ENCODE measurements around the gene MCM8.
A peak's percentile ranks its signal among the peaks of the same experiment; 100 is the strongest.

DNA sequence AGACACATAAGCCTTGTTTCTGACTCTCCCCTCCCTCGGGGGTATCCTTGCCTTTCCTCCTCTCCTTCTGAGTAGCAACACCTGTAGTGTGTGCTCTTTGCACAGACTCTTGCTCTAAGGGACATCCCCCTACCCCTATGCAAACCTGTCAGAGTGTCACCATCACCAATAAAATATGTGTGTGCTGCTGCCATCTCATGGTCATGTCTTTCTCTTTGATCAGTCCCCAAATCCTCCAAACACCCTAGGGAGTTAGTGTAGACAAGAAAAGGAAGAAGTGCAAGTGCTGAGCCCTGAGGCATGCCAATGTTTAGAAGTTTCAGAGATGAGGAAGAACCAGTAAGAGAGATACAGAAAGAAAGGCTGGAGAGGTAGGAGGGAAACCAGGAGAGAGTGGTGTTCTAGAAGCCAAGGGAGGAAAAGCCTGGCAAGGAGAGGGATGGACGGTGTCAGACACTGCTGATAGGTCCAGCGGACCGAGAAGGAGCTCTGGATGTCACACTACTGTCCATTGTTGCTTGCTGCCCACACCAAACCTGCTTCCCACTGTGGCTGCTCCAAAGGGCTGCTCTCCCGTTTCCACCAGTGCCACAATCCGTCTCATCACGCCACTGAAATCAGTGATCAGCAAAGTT, 16.5 kb upstream of the MCM8 start:
- TF ChIP-seq, protein P1, sequence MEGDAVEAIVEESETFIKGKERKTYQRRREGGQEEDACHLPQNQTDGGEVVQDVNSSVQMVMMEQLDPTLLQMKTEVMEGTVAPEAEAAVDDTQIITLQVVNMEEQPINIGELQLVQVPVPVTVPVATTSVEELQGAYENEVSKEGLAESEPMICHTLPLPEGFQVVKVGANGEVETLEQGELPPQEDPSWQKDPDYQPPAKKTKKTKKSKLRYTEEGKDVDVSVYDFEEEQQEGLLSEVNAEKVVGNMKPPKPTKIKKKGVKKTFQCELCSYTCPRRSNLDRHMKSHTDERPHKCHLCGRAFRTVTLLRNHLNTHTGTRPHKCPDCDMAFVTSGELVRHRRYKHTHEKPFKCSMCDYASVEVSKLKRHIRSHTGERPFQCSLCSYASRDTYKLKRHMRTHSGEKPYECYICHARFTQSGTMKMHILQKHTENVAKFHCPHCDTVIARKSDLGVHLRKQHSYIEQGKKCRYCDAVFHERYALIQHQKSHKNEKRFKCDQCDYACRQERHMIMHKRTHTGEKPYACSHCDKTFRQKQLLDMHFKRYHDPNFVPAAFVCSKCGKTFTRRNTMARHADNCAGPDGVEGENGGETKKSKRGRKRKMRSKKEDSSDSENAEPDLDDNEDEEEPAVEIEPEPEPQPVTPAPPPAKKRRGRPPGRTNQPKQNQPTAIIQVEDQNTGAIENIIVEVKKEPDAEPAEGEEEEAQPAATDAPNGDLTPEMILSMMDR (IDR thresholded peaks at IDR 0.05; ENCODE audit: insufficient read depth, low read length) = no peak
- TF ChIP-seq GABPA (IDR thresholded peaks at IDR 0.05; ENCODE audit: low read depth) (no peak), POLR2AphosphoS5 (IDR thresholded peaks at IDR 0.05; ENCODE audit: low read depth) (no peak), SPI1 (IDR thresholded peaks at IDR 0.05; ENCODE audit: borderline replicate concordance, low read depth) (peak; percentile 12; the same call in 1 of the 2 replicates)

Data from HL-60 (cell line).